Effector CD8-positive, alpha-beta T cell (primary cell): Measurements from ENCODE around the gene CRBN.

Experiments used
- DNase-seq: peaks from one replicate; lab custom pipeline; 2025; lab: John Stamatoyannopoulos, UW

Gene CRBN

GRCh38 chr3:3110299-3110630, 69.2 kb downstream of the CRBN start, which contains the start of gene IL5RA:
Gene IL5RA (minus strand): TSS chr3:3110374. CDS start chr3:3104984, 5,390 bp downstream.
- DNase-seq, result no peak

GRCh38 chr3:3109407-3110298, 69.8 kb downstream of the CRBN start:
- no peak for DNase-seq

- no peak for DNase-seq
Measured at GRCh38 chr3:3107858-3108257, 71.6 kb downstream of the CRBN start.

GRCh38 chr3:3107181-3107580, 72.3 kb downstream of the CRBN start:
- no peak for DNase-seq

- no peak for DNase-seq
Measured at GRCh38 chr3:3105815-3106214, 73.7 kb downstream of the CRBN start.

GRCh38 chr3:3105246-3105645, 74.2 kb downstream of the CRBN start:
- no peak for DNase-seq

- no peak for DNase-seq
Measured at GRCh38 chr3:3102751-3103150, 76.7 kb downstream of the CRBN start.

- DNase-seq, result no peak
Measured at GRCh38 chr3:3101660-3102458, 77.6 kb downstream of the CRBN start.
